ENCODE measurements around the gene DPP8.

Gene DPP8

GRCh38 chr15:65404186-65404872 lies 113.2 kb downstream of the DPP8 start:
- no peaks in the 10 kb centered on the region for H3K9me3 ChIP-seq (ENCODE audit: control insufficient read depth, low read length)
- no peak overlapping the region for H3K9ac ChIP-seq
- H3K4me1 ChIP-seq = no peaks in the 10 kb centered on the region
- H3K36me3 ChIP-seq (ENCODE audit: control insufficient read depth, insufficient read depth, low read length) = no peaks in the 10 kb centered on the region
- H3K27ac ChIP-seq = no peak overlapping the region
- H3K4me2 ChIP-seq (ENCODE audit: low read length) = no peak overlapping the region
- no peaks in the 10 kb centered on the region for H3K27me3 ChIP-seq (ENCODE audit: control insufficient read depth, insufficient read depth, low read length)
- TF ChIP-seq CTCF (IDR thresholded peaks at IDR 0.05) = no peak
- no peak overlapping the region for H3K4me3 ChIP-seq (ENCODE audit: low read depth, low read length)
- no peaks in the 10 kb centered on the region for H3K79me2 ChIP-seq
- H2AFZ ChIP-seq = no peak overlapping the region

GRCh38 chr15:65402961-65403360 lies 114.5 kb downstream of the DPP8 start:
- no peak overlapping the region for H3K4me3 ChIP-seq (ENCODE audit: low read depth, low read length)
- no peaks in the 10 kb centered on the region for H3K36me3 ChIP-seq (ENCODE audit: control insufficient read depth, insufficient read depth, low read length)
- H3K9ac ChIP-seq = no peak overlapping the region
- no peaks in the 10 kb centered on the region for H3K9me3 ChIP-seq (ENCODE audit: control insufficient read depth, low read length)
- no peak overlapping the region for H3K27ac ChIP-seq
- no peak overlapping the region for H3K4me2 ChIP-seq (ENCODE audit: low read length)
- H3K4me1 ChIP-seq = no peaks in the 10 kb centered on the region
- no peaks in the 10 kb centered on the region for H3K27me3 ChIP-seq (ENCODE audit: control insufficient read depth, insufficient read depth, low read length)
- H2AFZ ChIP-seq = no peak overlapping the region
- TF ChIP-seq CTCF (IDR thresholded peaks at IDR 0.05) = no peak
- no peaks in the 10 kb centered on the region for H3K79me2 ChIP-seq

GRCh38 chr15:65401611-65402240 lies 115.8 kb downstream of the DPP8 start:
- H3K4me2 ChIP-seq (ENCODE audit: low read length) = peak overlapping the region; percentile 17
- H3K4me1 ChIP-seq = no peaks in the 10 kb centered on the region
- H3K9me3 ChIP-seq (ENCODE audit: control insufficient read depth, low read length) = no peaks in the 10 kb centered on the region
- H3K27me3 ChIP-seq (ENCODE audit: control insufficient read depth, insufficient read depth, low read length) = no peaks in the 10 kb centered on the region
- no peak overlapping the region for H3K9ac ChIP-seq
- no peak for TF ChIP-seq CTCF (IDR thresholded peaks at IDR 0.05)
- H3K79me2 ChIP-seq = no peaks in the 10 kb centered on the region
- no peak overlapping the region for H3K4me3 ChIP-seq (ENCODE audit: low read depth, low read length)
- no peaks in the 10 kb centered on the region for H3K36me3 ChIP-seq (ENCODE audit: control insufficient read depth, insufficient read depth, low read length)
- no peak overlapping the region for H3K27ac ChIP-seq
- H2AFZ ChIP-seq = no peak overlapping the region

- H3K9me3 ChIP-seq (ENCODE audit: control insufficient read depth, low read length) = no peaks in the 10 kb centered on the region
- H3K27ac ChIP-seq = no peak overlapping the region
- no peaks in the 10 kb centered on the region for H3K36me3 ChIP-seq (ENCODE audit: control insufficient read depth, insufficient read depth, low read length)
- no peaks in the 10 kb centered on the region for H3K27me3 ChIP-seq (ENCODE audit: control insufficient read depth, insufficient read depth, low read length)
- no peaks in the 10 kb centered on the region for H3K79me2 ChIP-seq
- no peaks in the 10 kb centered on the region for H3K4me1 ChIP-seq
- peak; percentile 36 for TF ChIP-seq CTCF (IDR thresholded peaks at IDR 0.05)
- no peak overlapping the region for H3K4me3 ChIP-seq (ENCODE audit: low read depth, low read length)
- H3K4me2 ChIP-seq (ENCODE audit: low read length) = peak overlapping the region; percentile 17
- H2AFZ ChIP-seq = no peak overlapping the region
- H3K9ac ChIP-seq = no peak overlapping the region
These were observed 116.5 kb downstream of the DPP8 start for GRCh38 chr15:65400760-65401610.
